Activated CD4-positive, alpha-beta T cell treated with anti-CD3 and anti-CD28 coated beads, Interleukin-2, amount 50 U/mL, for 1 hour (primary cell): ENCODE results near the gene S100A13.
"Not testable (repeated sequence)": the region's sequence is repeated elsewhere in the genome, so short reads cannot be mapped to it uniquely, and the experiment has no call there.

ENCODE experiments used
- DNase-seq: peaks from one replicate; pipeline ENCODE4 v3.0.0-alpha.2; 2020

Gene S100A13

DNA sequence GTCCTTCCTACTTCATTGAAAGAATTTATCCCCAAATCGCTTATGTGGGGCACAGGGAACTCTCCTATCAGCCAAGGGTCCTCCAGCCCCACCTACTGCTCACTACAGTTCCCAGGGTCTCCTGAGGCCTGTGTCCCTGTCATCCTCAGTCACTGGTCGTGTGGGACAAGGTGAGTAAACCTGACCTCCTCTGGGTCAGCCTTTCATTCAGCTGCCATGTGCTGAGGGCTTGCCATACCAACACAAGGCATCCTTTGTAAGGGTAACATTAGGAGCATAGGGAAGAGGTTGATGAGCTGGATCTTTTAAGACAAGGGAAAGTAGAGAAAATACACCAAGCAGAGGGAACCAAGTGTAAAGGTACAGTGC is 20.0 kb upstream of the S100A13 start:
- no peak for DNase-seq

- DNase-seq = no peak
These were observed 19.5 kb upstream of the S100A13 start for GRCh38 chr1:153646672-153647345.

GRCh38 chr1:153643816-153644215 is 16.5 kb upstream of the S100A13 start:
- DNase-seq = no peak

DNA sequence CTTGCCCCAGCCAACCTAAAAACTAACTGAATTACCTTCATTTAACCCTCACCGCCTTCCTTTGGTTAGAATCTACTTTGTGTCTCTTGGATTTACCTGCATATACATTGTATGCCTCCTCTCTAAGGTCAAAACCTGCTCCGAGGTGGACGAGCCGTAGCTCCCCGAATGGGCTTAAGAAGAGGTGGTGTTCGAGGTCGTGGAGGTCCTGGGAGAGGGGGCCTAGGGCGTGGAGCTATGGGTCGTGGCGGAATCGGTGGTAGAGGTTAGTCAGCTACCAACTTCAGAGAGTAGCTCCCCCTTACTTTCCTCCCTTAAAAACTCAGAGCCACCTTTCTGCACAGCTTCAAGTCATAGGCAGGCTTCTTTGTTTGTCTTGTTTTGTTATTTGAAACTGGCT is 15.8 kb upstream of the S100A13 start:
- no peak for DNase-seq

DNA sequence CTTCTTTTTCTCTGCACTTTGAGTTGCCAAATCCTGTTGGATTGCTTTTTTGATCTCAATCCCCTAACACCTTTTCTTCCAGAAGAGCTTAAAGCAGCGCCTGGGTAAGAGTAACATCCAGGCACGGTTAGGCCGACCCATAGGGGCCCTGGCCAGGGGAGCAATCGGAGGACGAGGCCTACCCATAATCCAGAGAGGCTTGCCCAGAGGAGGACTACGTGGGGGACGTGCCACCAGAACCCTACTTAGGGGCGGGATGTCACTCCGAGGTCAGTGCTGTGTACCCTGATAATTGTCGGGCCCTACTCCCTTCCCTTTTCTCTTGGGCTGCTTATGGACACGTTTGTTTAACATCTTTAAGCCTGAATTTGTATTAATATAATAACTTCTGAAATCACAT is 14.9 kb upstream of the S100A13 start:
- DNase-seq = no peak

DNA sequence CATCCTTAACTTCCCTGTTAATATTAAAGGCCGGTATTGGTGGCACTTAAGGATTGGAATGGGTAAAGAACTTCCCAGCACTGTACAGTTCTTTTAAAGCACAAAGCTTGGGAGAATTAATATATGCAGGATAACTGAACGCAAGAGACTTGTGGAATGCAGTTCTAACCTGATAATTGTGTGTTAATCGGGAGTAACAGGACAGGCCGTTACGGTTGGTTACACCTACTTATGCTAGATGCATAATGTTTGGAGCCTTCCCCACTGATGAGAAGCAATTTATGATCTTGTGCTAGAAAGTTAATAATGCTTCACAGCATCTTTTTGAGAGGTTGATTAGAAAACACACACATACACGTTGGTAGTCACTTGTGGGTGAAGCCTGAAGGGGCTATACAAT is 13.6 kb upstream of the S100A13 start:
- DNase-seq = no peak

GRCh38 chr1:153640213-153640612 is 12.9 kb upstream of the S100A13 start:
- DNase-seq = not testable (repeated sequence)

GRCh38 chr1:153639280-153639679 is 12.0 kb upstream of the S100A13 start:
- no peak for DNase-seq

DNA sequence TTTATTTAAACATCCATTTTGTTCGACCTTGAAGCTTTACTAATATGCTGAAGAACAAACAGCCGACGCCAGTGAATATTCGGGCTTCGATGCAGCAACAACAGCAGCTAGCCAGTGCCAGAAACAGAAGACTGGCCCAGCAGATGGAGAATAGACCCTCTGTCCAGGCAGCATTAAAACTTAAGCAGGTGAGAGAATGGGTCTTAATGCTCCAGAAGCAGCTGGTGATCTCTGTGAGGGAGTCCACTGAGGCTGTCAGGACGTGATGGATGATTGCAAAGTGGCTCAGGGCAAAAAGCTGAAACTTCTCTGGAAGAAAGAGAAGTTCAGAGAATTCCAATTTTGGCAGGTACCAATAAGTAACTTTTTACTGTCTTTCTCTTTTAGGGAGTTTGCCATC is 11.0 kb upstream of the S100A13 start:
- no peak for DNase-seq

- DNase-seq = no peak
These were observed 9.0 kb upstream of the S100A13 start for GRCh38 chr1:153636312-153636711.

GRCh38 chr1:153635872-153636271 is 8.6 kb upstream of the S100A13 start:
- DNase-seq = no peak

- peak; percentile 94 for DNase-seq
These were observed 6.7 kb upstream of the S100A13 start, which contains the start of gene CHTOP for GRCh38 chr1:153633754-153634665. CHTOP (plus strand) TSS chr1:153634066; CDS start chr1:153636589, 2,523 bp downstream.

DNA sequence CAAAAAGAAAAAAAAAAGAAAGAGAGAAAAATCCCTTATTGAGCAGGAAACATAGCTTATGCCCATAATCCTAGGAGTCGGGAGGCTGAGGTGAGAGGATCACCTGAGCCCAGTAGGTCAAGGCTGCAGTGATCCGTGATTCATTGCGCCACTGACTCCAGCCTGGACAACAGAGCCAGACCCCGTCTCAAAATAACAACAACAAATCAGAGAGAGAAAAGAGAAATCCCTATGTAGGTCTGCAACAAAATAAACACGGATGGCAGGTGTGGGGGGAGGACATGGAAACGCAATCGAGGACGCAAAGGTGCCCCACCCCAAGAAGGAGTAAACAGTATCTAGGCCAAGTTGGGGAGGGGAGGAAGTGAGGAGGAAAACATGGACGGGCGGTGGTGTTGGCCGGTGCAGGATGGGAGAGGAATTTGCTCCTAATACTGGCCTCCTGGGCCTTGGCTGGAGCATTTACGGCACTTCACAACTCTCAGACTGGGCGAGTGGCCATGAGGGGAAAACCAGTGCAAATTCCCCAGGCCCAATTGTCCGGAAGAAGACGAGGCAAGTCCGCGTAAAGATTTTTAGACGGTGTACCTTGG is 6.0 kb upstream of the S100A13 start:
- DNase-seq = no peak

GRCh38 chr1:153631047-153632022 is 4.0 kb upstream of the S100A13 start:
- no peak for DNase-seq

- DNase-seq = no peak
These were observed 3.1 kb upstream of the S100A13 start for GRCh38 chr1:153630384-153630783.

- no peak for DNase-seq
These were observed 2.7 kb upstream of the S100A13 start for GRCh38 chr1:153629971-153630370.

GRCh38 chr1:153629343-153629665 is 2.0 kb upstream of the S100A13 start:
- DNase-seq = no peak

DNA sequence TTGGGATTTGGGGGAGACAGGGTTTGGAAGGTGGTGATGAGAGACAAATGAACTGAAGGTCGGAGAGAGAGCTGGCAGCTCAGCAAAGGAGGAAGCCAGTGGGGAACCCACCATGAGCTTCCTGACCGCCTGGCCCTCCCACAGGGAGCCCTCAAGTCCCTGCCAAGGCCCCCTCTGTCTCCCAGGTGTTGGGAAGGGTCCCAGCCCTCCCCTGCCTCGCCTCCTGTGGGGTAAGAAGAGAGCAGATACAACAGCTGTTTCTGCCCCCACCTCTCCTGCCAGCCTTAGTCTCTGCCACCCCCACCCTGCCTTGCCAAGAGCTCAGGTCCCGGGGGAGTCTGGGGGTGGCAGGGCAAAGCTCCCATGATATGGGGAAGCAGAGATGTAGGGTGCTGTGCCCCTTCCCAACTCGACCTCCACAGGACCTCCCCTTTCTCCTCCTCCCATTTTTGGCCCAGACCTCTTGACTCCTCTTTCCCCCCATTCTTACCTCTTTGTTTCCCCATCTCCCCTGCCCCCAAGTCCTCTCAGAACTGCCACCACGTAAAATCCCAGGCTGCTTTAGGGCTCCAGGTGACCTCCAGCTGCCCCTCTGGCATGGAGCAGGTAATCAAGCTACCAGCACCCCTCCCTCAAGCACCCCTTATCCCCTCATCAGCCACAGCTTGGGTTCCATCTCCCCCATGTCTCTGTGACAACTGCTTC is 1.5 kb upstream of the S100A13 start:
- DNase-seq = no peak

GRCh38 chr1:153627715-153628626 is 666 bp upstream of the S100A13 start, which contains the start of gene S100A1:
S100A1 (plus strand) TSS chr1:153628434; CDS start chr1:153630522, 2,088 bp downstream.
- no peak for DNase-seq

GRCh38 chr1:153626477-153626903 is 815 bp downstream of the S100A13 start:
- no peak for DNase-seq
